ENCODE data around the gene PWP1. TPM values are rescaled to one million over a fixed set of nuclear protein-coding genes. Genes with fewer than 3 reads are reported as not detected.

Gene PWP1
- total RNA-seq, 1 experiment from 2014 or later, result 49.7 TPM

DNA sequence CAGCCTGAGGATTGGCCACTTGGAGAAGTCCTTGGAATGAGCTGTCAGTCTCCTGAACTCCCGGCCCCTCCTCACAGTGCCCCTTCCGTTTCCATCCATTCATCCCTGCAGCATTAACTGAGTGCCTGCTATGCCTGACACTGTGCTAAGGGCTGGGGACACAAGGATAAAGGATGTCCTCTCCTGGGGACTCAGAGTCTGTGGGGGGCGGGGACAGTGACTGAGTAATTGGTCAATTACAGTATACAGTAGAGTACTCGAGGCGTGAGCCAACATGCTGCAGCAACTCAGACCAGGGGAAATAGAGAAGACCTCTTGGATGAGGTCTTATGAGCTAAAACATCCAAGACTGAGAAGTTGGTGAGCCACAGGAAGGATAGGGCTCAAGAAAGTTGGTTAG, 43.4 kb upstream of the PWP1 start:
- Histone ChIP-seq H4K5ac (ENCODE audit: insufficient read length, low read depth, low read length) (no peak overlapping the region), H3K4me2 (ENCODE audit: insufficient read depth, insufficient read length, low read length) (no peak overlapping the region), H3K4ac (ENCODE audit: low read depth, low read length) (no peak overlapping the region), H2AK5ac (ENCODE audit: insufficient read length, low read length) (no peak overlapping the region), H2BK120ac (ENCODE audit: low read depth, low read length, poor library complexity, severe bottlenecking) (no peak overlapping the region), H2AFZ (ENCODE audit: low read length) (no peak overlapping the region), H2BK5ac (ENCODE audit: insufficient read length, low read length) (no peak overlapping the region), H2BK12ac (ENCODE audit: insufficient read length, low read depth, low read length) (no peak overlapping the region), H2BK15ac (ENCODE audit: low read depth, low read length) (no peak overlapping the region), H3K79me2 (ENCODE audit: insufficient read depth, low read length) (no peaks in the 10 kb centered on the region), H3K4me1 (ENCODE audit: insufficient read depth, low read length) (peaks cover 5% of the 10 kb centered on the region; the same call in 1 of the 2 replicates), H3K18ac (ENCODE audit: insufficient read length, low read depth, low read length) (no peak overlapping the region), H2BK20ac (ENCODE audit: low read depth, low read length, poor library complexity, severe bottlenecking) (no peak overlapping the region), H3K14ac (ENCODE audit: insufficient read depth, low read length) (no peak overlapping the region; the same call in 1 of the 2 replicates), H3K56ac (ENCODE audit: insufficient read length, low read depth, low read length) (no peak overlapping the region), H3K79me1 (ENCODE audit: insufficient read depth, low read depth, low read length, poor library complexity, severe bottlenecking) (no peaks in the 10 kb centered on the region), H3T11ph (ENCODE audit: low read length) (no peak overlapping the region), H3K27me3 (ENCODE audit: insufficient read depth, low read length) (no peaks in the 10 kb centered on the region), H3K23ac (ENCODE audit: insufficient read length, low read depth, low read length) (no peak overlapping the region), H3K9ac (ENCODE audit: extremely low read depth, insufficient read length, low read length) (no peak overlapping the region), H3K27ac (ENCODE audit: insufficient read length, low read depth, low read length) (no peak overlapping the region), H4K91ac (ENCODE audit: insufficient read length, low read depth, low read length) (no peak overlapping the region), H3K23me2 (ENCODE audit: insufficient read length, low read depth, low read length, poor library complexity, severe bottlenecking) (no peaks in the 10 kb centered on the region), H4K8ac (replicated peaks; ENCODE audit: insufficient read length, low read depth, low read length) (no peak overlapping the region), H3K9me3 (ENCODE audit: control insufficient read depth, low read depth, low read length) (no peaks in the 10 kb centered on the region), H4K20me1 (ENCODE audit: control insufficient read depth, insufficient read depth, insufficient read length) (no peaks in the 10 kb centered on the region)
- Mint-ChIP-seq H3K27ac (peak overlapping the region in 1 of 3 experiments; percentile 68; a peak in 1 of 7 replicates), H3K4me3 (no peak overlapping the region), H3K36me3 (ENCODE audit: insufficient read depth in 1 of 3, low read depth in 3 of 3) (peaks cover 0 to 4% (median 2%) of the 10 kb centered on the region in 3 experiments; a peak in 3 of 7 replicates), H3K9me3 (no peaks in the 10 kb centered on the region; a peak in 2 of 5 replicates), H3K27me3 (ENCODE audit: low read depth) (no peaks in the 10 kb centered on the region; the same call in 1 of the 2 replicates), H3K4me1 (peaks cover 19 to 22% of the 10 kb centered on the region in 2 experiments)
- no peak for DNase-seq
- no CpG with 5 or more reads among the region's 5 CpGs for WGBS (ENCODE audit: extremely low coverage, insufficient read length, low lambda C conversion rate)
- TF ChIP-seq, protein P1, sequence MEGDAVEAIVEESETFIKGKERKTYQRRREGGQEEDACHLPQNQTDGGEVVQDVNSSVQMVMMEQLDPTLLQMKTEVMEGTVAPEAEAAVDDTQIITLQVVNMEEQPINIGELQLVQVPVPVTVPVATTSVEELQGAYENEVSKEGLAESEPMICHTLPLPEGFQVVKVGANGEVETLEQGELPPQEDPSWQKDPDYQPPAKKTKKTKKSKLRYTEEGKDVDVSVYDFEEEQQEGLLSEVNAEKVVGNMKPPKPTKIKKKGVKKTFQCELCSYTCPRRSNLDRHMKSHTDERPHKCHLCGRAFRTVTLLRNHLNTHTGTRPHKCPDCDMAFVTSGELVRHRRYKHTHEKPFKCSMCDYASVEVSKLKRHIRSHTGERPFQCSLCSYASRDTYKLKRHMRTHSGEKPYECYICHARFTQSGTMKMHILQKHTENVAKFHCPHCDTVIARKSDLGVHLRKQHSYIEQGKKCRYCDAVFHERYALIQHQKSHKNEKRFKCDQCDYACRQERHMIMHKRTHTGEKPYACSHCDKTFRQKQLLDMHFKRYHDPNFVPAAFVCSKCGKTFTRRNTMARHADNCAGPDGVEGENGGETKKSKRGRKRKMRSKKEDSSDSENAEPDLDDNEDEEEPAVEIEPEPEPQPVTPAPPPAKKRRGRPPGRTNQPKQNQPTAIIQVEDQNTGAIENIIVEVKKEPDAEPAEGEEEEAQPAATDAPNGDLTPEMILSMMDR (conservative IDR thresholded peaks at IDR 0.05), result no peak
